ENCODE data around the gene ATP13A1.

ATP13A1 gene

DNA sequence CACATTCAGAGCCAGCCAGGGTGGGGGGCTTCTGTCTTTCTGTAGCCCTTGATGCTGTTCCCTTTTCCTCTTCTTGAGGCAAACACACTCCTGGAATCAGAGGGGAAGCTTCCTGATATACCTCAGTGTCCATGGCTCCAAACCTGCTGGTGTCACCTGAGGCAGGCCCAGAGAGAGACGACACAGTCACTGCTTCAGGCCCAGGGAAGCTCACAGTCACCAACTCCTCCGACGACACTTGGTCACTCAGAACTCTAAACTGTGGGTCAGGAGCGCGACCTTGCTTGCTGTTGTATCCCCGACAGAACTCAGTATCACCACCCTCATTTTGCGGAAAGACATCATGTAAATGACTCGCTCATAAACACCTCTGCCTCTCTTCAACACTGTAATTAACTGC is 1.1 kb downstream of the ATP13A1 start:
- no peak for DNase-seq

DNA sequence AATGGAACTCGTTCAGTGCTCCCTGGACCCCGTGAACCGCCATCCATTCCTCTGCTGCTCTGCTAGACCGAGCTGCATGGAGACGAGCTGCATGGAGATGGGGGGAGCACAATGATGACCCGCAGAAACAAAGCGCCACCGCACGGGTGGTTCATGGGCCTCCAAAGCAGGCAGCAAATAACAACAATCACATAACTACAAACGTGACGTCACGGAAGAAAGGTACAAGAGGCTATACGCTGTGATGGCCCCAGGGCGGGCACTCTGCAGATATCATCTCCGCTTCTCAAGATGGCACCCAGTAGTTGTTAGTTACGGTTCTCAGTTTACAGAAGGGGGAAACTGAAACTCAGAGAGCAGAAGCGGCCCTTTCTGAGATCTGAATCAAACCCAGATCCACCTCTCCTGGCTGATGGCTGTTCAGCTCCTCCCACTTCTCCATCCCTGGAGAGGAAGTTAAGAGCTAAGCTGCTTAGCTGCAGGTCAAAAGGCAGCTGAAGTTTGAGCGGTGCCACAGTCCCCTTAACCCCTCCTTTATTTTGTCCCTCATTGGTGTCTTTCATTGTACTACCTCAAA is 1.7 kb downstream of the ATP13A1 start:
- DNase-seq: no peak

DNA sequence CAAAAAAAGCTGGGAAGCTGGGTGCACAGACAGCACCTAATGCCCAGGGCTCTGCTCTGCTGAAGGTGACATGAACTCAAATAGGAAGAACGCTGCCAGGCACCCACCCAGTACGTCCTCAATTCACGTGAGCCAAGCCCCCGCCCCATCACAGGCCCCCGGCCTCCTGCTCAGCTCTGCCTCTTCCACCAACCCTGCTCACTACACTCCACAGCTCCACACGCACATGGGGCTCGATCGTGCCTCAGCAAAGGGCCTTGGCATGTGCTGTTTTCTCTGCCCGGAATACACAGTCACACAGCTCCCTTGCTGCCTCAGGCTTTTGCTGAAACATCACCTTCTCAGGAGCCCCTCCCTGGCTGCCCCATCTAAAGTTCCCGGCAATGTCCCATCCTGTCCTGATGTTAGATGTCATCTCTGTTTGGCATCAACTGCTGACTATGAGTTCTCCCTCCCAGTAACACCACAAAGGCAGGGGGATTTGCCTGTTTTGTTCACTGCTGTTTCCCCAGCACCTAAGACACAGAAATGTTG is 2.3 kb downstream of the ATP13A1 start:
- no peak for DNase-seq

DNA sequence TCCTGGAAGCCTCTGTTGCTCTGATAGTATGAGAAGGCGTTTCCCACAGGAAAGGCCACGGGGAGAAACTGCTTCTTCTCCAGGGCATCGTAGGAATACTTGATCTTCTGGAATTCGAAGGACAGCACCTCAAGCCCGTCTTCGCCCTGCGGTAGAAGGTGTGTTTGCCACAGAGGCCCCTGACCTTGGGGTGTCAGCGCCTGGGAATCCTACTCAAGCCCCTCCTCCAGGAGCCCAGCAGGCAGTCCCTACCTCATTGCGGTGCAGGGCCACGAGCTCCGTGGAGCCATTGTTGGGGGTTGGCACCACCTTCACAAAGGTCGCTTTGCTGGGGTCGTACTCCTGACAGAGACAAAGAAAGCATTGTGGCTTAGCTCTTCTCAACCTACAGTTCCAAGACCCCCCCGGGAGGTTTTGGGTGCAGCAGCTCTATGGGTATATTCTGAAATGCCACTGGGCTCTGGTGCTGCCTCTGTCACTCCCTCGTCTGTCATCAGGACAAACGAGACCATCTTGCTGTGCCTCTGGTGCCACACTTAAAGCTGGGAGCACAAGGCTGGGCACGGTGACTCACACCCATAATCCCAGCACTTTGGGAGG is 3.7 kb downstream of the ATP13A1 start:
- DNase-seq: no peak

DNA sequence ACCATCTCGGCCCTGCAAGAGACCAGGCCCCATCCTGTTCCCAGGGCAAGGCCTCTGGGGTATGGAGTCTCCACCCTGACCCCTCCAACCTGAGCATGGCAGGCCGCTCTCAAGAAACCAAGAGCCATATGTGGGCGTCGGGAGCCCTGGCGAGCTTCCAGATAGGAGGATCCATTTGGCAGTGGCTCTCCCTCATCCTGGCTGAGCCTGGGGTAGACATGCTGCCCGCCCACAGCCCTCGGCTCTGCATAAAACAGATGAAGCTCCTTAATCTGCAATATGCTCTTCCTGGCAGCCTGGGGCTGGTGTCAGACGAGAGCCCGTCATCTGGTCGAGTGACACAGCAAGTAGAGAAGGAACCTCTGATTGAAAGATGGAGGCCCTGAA is 6.1 kb downstream of the ATP13A1 start:
- no peak for DNase-seq

DNA sequence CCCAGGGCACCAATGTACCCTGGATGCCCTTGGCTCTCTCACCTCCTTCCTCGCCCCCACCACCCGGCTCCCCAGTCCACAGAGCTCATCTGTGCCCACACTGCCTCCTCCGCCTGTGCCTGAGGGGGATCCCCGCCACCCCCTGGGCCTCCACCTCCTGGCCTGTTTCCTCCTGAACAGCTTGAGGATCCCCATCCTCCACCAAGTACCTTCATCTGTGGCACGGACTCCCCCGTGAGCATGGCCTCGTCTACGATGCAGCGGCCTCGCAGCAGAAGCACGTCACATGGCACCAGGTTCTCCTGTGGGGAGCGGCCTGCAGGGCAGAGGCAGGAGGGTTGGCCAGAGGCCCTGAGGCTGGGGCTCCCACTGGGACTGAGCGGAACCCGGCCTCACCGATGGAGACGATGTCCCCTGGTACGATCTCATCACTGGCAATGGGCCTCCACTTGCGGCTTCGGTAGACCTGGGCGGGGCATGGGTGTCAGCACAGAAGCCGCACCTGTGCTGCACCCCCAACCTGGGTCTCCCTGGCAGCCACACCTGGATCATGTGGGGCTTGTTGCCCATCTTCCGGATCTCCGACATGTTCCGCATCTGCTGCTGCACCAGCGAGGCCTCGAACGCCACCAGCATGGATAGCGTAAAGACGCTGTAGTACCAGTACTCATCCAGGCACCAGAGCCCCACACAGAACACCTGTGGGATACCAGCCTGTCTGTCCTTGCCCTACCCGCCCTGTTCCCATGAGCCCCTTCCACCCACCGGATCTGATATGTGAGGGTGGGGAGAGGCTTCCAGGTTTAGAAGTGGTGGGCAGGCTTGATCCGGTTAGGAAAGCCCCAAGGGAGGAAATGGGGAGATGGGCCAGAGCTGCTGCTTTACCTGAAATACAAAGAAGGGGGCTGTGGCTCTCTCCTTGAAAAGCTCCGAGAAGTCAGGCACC is 6.8 kb downstream of the ATP13A1 start:
- DNase-seq: no peak

DNA sequence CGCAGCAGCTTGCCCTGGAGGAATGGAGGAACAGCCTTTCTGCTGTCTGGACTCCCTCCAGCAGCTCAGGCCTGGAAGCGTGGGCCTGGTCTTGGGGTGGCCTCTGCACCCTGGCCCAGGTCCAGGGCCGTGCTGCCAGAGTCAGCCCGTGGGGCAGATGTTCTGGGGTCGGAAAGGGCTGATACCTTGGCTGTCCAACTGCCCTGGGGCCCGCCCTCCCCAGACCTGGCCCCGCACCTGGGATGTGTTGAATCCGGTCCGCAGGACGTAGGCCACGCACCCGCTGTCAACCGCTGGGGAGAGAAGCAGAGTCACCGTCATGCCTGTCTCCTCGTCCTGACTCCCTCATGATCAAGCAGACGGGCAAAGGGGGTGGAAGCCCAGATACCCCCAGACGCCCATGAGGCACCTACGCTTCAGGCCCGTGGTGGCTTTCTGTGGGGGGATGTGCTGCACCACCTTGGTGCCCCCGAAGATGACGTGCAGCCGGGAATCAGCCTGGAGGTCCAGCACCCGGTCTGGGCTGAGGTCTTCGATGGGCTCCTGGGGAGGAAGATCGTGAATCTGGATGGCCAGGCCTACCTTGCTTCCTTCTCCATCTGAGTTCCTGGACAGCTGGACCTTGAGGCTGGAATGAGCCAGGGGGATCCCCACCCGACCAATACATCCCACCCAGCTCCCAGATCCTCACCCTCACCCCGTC is 7.7 kb downstream of the ATP13A1 start:
- DNase-seq: no peak

DNA sequence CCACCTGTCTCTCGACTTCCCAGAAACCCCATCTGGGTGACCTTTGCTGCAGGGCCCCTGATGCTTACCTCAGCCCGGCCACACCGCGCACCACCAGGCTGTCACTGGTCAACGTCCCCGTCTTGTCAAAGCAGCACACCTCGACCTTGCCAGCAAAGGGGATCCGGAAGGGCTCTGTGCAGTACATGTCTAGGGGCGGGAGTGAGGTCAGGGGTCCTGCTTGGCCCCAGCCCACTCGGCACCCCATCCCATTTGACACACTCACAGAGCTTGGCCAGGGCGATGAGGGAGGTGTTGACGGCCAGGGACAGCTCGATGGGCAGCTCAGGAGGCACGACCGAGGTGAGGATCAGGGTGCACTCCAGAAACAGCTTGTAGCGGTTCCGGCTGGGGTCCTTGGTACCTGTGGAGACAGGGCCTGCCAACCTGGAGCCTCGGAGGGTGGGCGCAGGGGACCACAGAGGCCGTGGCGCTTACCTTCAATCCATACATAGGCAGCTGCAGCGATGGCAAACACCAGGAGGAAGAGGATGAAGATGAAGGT is 8.4 kb downstream of the ATP13A1 start:
- DNase-seq: no peak

DNA sequence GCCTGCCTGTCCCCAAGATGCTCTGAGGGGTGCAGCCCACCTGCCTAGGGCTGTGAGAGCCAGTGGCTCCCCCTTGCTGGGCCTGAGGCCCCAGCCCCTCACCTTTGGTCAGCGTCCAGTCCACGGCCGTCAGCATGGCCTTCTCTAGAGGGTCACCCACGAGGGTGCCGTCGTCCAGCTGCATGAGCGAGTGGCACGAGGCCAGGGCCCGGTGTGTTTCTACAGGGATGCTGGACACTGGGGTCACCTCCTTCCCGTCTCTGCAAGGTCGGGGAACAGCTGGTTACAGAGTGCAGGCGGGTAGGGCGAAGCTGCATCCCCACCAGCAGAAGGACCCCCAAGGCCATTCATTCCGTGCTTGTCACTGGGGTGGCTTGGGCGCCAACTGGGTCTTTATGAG is 9.0 kb downstream of the ATP13A1 start:
- DNase-seq: no peak

DNA sequence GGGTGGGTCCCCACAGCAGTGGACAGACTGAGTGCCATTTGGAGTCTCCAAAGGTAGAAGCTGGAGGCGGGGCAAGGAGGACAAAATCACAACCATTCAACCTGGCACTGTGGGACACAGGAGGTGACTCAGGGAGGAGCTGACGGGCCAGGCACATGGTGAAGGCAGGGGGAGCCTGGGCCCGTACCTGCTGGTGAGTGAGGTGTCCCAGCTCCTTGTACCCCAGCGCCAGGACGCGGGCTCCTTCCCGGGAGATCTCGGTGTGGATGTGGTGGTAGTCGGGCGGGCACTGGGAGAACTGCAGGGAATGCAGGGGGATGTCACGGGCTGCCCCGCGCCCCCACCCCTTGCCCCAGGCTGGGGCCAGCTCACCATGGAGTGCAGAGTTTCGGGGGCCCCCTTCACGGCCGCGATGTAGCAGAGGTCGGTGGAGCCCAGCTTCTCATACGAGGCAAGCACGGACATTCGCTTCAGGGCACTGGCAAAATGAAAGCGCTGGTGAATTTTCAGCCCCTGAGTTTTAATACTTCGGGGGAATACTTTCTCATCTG is 9.8 kb downstream of the ATP13A1 start:
- DNase-seq: no peak

DNA sequence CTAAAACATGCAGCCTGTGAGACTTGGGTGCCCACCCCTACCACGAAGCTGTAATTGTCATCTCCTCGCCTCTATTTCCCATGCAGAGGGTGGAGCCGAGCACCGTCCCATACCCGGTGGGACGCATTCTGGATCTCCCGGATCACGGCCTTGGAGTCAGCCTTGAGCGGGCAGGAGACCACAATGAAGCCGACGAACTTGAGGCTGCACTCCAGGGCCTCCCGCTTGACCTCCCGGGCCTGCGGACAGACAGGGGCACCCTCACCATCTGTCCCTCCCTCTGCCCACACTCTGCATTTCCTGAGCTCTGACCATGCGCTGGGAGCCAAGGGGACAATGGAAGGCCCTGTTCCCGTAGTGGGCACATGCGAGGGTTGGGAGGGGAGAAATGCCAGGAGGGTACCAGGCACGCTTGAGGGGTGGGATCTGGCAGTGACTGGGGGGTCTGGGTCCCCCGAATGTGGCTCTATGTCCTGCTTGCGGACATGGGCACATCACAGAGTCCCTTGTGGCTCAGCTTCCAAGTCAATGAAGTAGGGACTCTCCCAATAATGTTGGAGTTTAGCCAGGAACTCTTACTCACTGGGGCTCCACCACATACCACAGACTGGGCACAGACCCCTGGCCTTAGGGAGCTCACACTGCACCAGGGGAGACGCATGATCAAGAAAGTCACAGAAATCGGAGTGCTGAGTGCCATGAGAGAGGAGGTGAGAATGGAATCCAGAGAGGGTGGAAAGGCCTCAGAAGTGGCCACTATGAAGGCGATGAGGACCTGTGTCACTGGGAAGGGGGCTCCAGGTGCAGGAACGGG is 10.8 kb downstream of the ATP13A1 start:
- DNase-seq: no peak

DNA sequence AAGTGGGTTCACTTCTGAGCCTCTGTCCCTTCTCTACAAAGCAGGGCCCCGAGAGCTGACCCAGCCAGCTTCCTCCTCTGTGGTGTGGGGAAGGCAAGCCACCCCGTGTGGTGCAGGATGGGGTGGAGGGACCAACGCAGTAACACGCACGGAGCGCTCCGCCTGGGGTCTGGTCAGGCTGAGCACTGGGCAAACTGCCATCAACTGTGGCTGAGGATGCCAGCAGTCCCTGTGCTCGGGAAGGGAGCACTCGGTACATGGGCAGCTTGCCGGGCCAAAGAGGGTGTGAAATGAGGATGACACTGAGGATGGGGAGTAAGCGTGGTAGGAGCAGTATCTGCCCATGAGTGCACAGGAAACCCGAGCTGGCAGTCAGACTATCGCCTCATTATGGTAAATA is 12.4 kb downstream of the ATP13A1 start:
- DNase-seq: no peak

DNA sequence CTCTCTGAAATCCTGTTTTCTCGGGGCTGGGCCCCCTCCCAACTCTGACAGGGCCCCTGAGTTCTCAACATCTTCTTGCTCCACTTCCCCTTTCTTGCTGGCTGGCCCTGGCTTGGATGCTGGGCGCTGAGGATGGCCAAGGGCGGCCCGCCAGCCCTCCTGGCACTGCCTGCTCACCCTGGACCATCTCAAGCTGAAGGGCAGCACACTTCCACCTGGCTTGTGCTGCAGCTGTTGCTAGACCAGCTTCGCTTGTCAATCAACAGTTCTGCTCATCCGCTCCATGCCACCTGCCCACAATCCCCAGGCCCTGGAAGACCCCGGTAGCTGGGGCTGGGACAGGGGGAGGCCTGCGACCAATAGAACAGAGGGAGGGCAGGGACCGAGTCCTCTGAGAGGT is 13.1 kb downstream of the ATP13A1 start:
- no peak for DNase-seq

DNA sequence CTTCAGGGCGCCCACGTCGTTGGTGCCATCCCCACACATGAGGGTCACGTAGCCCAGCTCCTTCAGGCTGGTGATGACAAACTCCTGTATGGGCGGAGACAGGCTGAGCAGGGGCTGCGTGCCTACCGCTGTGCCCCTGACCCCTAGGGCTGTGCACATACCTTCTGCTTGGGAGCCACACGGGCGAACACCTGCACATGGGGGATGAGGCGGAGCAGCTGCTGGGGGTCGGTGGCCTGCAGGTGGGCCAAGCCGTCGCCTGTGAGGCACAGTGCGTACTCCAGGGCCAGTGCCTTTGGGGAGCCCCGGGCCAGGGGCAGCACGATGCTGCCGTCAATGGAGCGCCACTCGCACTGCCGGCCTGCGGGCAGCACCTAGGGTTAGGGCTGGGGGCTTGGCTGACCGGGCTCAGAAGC is 13.9 kb downstream of the ATP13A1 start:
- DNase-seq: no peak

DNA sequence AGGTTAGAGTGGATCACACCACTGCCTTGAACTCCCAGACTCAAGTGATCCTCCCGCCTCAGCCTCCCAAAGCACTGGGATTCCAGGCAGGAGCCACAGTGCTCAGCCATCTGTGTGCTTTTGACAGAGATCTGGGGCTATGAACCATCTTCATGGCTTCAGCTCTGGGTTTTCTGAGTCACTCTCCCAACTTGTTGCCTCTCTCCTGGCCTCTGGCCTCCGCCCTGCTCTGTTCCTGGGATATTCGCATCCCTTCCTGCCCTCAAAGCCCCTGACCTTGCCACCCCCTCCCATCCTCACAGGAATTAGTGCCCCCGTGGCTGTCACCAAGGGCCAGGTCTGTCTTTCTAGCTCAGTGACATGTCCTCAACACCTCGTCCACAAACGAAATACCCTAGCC is 14.3 kb downstream of the ATP13A1 start:
- no peak for DNase-seq

DNA sequence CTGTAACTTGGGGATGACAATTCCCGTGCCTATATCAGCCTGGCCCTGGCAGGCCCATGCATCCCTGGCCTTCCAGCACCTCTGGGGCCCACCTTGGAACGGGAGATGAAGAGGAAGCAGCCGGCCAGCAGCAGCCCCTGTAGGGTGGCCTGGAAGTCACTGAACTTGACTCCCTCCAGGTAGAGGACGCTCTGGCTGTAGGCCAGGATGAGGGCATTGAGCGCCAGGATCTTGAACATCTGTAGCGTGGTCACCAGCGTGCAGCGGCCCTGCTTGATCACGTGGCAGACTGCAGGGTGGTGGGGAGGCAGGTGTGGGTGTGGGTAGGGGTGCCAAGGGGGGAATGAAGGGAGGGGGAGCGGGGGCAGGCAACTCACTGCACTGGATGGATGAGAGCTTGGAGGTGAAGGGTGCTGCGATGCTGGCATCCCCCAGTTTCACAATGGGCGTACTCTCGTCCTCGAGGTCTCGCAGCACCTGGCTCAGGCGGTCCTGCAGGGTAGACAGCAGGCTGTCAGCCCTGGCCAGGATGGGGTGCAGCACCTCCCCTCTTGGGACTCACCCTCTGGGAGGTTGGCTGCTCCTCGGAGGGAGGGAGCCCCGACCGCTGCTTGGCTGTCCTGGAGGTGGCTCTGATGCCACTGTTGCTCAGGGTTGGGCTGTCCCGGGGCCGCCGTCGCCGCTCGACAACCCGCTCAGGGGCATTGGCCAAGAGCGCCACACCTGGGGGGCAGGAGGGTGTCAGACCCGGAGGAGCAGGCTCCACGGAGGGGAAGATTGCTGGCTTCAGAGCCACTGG is 16.2 kb downstream of the ATP13A1 start:
- no peak for DNase-seq

DNA sequence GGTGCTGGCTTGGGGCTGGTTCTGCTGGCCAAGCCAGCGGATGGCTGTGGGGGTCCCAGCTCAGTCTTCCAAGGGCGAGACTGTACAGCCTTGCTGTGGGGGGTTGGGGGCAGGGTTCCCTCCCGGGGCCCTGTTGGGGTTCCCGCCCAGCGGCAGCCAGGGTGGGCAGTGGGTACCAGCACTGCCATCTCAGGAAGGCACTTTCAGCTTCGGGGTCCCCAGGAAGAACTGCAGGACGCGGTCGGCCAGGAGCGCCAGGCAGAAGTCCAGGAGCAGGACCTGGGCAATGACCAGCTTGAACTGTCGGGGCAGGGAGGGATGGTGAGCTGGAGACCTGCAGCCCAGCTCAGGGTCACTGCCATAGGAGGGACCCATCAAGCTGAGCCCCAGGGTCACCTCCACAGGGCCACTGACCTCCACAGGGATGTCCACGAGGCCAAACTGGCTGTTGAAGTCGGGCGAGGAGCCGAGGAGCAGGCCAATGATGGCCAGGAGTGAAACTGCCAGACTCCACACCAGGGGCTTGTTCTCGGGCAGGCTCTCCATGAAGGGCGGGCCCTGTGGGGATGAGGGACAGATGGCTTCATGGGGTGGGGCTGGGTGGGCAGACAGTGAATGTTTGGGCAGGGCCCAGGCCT is 18.1 kb downstream of the ATP13A1 start:
- no peak for DNase-seq

DNA sequence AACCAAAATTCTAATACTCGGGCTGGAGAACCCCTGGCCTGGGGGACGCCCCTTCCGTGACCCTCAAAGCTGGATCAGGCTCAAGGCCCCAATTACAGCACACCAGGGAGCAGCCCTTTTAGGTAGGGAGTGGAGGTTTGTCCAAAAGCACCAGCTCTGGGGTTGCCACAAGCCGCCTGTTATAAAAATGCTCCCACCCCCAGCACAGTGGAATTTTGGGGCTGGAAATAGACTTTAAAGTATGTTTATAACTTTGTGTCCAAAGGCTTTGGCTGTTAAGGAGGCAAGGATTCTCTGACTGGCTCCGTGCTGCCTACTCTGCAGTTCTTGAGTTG is 19.5 kb downstream of the ATP13A1 start:
- DNase-seq: no peak

DNA sequence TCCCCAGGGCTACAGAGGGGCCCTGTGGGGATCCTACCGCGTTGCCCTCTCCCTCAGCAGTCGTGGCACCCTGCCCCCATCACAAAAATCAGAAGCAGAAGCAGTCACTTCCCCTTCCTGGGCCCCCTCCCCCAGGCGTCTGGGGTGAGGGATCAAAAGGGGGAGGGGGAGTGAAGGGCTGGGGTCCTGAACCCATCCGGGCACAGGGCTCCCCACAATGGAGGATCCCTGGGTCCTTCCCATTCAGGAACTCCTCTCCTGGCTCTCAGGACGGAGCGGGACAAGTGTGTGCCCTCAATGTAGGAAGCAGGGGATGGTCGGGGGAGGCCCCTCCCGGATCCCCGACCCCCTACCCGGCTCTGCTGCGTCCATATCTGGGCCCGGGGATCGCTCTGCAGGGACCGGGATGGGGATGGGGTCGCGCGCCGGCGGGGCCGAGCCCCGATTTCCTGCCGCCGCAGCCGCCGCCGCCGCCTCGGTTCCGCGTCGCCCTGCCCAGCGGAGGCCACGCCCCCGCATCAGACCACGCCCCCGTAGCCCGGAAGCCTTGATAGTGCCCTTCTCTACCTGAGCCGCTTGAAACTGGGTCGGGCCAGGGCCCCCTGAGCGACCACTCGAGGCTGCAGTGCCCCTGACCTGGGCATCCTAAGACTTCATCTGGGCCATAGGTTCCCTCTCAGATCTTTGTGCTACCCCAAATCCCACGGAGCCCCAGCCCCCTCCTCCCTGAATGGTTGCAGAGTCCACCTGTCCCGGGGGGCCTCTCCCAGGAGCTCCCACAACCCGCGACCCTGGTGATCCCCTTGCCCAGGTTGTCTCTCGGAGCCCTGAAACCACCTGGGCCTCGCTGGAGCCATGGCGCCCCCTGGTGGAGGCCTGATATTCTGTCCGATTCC is 20.1 kb downstream of the ATP13A1 start, which contains the start of gene GMIP:
TSS of gene GMIP (minus strand) at position 500 of the 896 bp plus-strand sequence. CDS start at position 372, 128 bp downstream.
- peak; percentile 79 for DNase-seq

Data from DMS53 (cell line).